Measurements from ENCODE around the gene MLLT10.

Gene MLLT10

GRCh38 chr10:21533467-21534279 is at the start of gene MLLT10:
Gene MLLT10 (plus strand): TSS chr10:21534232. CDS start chr10:21534645, 413 bp downstream.
- FAIRE-seq = no peak

GRCh38 chr10:21487416-21488180 is 46.4 kb upstream of the MLLT10 start:
- FAIRE-seq = no peak

- FAIRE-seq = no peak
Measured at GRCh38 chr10:21488246-21488956, 45.6 kb upstream of the MLLT10 start.

GRCh38 chr10:21488957-21489446 is 45.0 kb upstream of the MLLT10 start:
- no peak for FAIRE-seq

- no peak for FAIRE-seq
Measured at GRCh38 chr10:21490028-21490710, 43.9 kb upstream of the MLLT10 start.

GRCh38 chr10:21490711-21491105 is 43.3 kb upstream of the MLLT10 start:
- no peak for FAIRE-seq

- FAIRE-seq = no peak
Measured at GRCh38 chr10:21492421-21492820, 41.6 kb upstream of the MLLT10 start.

GRCh38 chr10:21493784-21494183 is 40.2 kb upstream of the MLLT10 start:
- FAIRE-seq = no peak

- no peak for FAIRE-seq
Measured at GRCh38 chr10:21494191-21495001, 39.6 kb upstream of the MLLT10 start.

- no peak for FAIRE-seq
Measured at GRCh38 chr10:21495002-21495751, 38.9 kb upstream of the MLLT10 start.

- no peak for FAIRE-seq
Measured at GRCh38 chr10:21495752-21496342, 38.2 kb upstream of the MLLT10 start.

GRCh38 chr10:21496343-21497176 is 37.5 kb upstream of the MLLT10 start:
- no peak for FAIRE-seq

GRCh38 chr10:21497177-21497807 is 36.7 kb upstream of the MLLT10 start:
- FAIRE-seq = no peak

- no peak for FAIRE-seq
Measured at GRCh38 chr10:21498377-21498776, 35.7 kb upstream of the MLLT10 start.

- no peak for FAIRE-seq
Measured at GRCh38 chr10:21498986-21499385, 35.0 kb upstream of the MLLT10 start.

- FAIRE-seq = no peak
Measured at GRCh38 chr10:21499701-21500577, 34.1 kb upstream of the MLLT10 start.

GRCh38 chr10:21500578-21500910 is 33.5 kb upstream of the MLLT10 start:
- FAIRE-seq = no peak

GRCh38 chr10:21501091-21501490 is 32.9 kb upstream of the MLLT10 start:
- no peak for FAIRE-seq

Measured in colon (tissue), 2 donors.